ENCODE results near the gene INO80. TPM values are rescaled to one million over a fixed set of nuclear protein-coding genes. Genes with fewer than 3 reads are reported as not detected.

INO80 gene
- total RNA-seq, 1 donor from 2014 or later, result 20.9 TPM

DNA sequence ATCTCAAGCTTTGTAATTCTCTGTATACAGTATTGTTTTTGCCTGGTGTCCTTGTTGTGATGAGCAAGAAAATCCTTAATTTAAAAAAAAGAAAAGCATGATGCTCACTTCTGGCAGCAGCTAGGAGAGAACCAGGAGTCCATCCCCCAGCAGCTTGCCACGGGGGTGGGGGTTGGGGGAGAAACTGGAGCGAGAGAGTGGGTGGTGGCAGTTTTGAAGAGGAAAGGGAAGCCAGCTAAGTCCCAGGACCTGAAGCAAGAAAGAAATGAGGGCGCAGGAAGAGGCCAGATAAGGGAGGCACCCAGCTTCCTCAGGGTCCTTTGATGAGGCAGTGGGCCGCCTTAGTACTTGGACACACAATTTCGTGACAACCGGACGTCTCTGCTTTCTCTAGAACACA, 139.3 kb downstream of the INO80 start:
- DNase-seq (ENCODE audit: extremely low spot score, unreplicated experiment), result no peak
- H3K27ac Mint-ChIP-seq (ENCODE audit: unreplicated experiment), result peak overlapping the region; percentile 60
- H3K4me1 Mint-ChIP-seq (ENCODE audit: unreplicated experiment), result peaks cover 15% of the 10 kb centered on the region

DNA sequence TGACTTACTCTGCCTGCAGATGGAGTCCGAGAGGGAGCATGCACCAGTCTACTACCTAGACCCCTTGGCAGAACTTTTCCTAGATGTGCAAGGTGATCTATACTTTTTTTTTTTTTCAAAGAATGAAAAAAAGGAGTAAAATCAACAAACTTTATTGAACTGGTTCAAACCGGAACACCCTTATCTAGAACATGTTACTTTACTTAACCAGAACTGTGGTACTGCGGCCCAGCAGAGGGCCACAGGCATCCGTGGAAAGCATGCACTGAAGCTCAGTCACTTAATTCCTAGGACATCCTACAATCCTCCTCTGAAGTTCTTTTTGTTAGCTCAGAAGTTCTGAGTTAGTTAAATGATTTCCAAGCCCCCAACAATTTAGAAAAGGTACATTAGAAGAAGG, 141.2 kb downstream of the INO80 start:
- no peak for DNase-seq (ENCODE audit: extremely low spot score, unreplicated experiment)
- Mint-ChIP-seq H3K27ac (ENCODE audit: unreplicated experiment) (no peak overlapping the region), H3K4me3 (ENCODE audit: unreplicated experiment) (no peak overlapping the region), H3K9me3 (ENCODE audit: unreplicated experiment) (no peaks in the 10 kb centered on the region), H3K27me3 (ENCODE audit: unreplicated experiment) (no peaks in the 10 kb centered on the region), H3K4me1 (ENCODE audit: unreplicated experiment) (peaks cover 15% of the 10 kb centered on the region), H3K36me3 (ENCODE audit: unreplicated experiment) (peaks cover 19% of the 10 kb centered on the region)
- TF ChIP-seq, protein P1, sequence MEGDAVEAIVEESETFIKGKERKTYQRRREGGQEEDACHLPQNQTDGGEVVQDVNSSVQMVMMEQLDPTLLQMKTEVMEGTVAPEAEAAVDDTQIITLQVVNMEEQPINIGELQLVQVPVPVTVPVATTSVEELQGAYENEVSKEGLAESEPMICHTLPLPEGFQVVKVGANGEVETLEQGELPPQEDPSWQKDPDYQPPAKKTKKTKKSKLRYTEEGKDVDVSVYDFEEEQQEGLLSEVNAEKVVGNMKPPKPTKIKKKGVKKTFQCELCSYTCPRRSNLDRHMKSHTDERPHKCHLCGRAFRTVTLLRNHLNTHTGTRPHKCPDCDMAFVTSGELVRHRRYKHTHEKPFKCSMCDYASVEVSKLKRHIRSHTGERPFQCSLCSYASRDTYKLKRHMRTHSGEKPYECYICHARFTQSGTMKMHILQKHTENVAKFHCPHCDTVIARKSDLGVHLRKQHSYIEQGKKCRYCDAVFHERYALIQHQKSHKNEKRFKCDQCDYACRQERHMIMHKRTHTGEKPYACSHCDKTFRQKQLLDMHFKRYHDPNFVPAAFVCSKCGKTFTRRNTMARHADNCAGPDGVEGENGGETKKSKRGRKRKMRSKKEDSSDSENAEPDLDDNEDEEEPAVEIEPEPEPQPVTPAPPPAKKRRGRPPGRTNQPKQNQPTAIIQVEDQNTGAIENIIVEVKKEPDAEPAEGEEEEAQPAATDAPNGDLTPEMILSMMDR (IDR thresholded peaks at IDR 0.05), result no peak

More for the DNA sequence above, 139.3 kb downstream of the INO80 start:
- H3K9me3 Mint-ChIP-seq (ENCODE audit: unreplicated experiment), result no peaks in the 10 kb centered on the region
- TF ChIP-seq, protein P1 (IDR thresholded peaks at IDR 0.05), result no peak
- H3K27me3 Mint-ChIP-seq (ENCODE audit: unreplicated experiment), result no peaks in the 10 kb centered on the region
- H3K4me3 Mint-ChIP-seq (ENCODE audit: unreplicated experiment), result no peak overlapping the region
- H3K36me3 Mint-ChIP-seq (ENCODE audit: unreplicated experiment), result peaks cover 37% of the 10 kb centered on the region

DNA sequence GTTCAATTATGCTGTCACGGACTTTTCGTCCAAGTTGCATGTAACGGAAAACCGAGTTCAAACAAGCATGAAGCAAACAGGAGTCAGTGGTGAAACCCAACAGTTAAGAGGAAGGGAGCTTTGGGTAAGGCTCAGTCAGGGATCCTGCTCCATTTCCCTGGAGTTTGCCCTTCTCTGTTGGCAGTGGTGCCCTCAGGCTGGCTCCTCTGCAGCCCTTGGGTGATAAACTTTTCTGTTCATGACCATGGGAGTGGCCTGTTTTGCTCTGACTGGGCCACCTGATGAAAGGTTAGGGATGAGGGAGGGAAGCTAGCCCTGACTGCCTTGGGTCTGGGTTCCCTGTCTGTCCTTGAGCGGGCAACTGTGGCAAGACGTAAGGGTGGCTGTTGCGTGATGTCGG, 146.7 kb downstream of the INO80 start:
- H3K9me3 Mint-ChIP-seq (ENCODE audit: unreplicated experiment), result no peaks in the 10 kb centered on the region
- H3K36me3 Mint-ChIP-seq (ENCODE audit: unreplicated experiment), result no peaks in the 10 kb centered on the region
- TF ChIP-seq, protein P1 (IDR thresholded peaks at IDR 0.05), result no peak
- no peak overlapping the region for H3K27ac Mint-ChIP-seq (ENCODE audit: unreplicated experiment)
- no peaks in the 10 kb centered on the region for H3K27me3 Mint-ChIP-seq (ENCODE audit: unreplicated experiment)
- H3K4me1 Mint-ChIP-seq (ENCODE audit: unreplicated experiment), result peaks cover 8% of the 10 kb centered on the region
- no peak overlapping the region for H3K4me3 Mint-ChIP-seq (ENCODE audit: unreplicated experiment)
- DNase-seq (ENCODE audit: extremely low spot score, unreplicated experiment), result no peak

DNA sequence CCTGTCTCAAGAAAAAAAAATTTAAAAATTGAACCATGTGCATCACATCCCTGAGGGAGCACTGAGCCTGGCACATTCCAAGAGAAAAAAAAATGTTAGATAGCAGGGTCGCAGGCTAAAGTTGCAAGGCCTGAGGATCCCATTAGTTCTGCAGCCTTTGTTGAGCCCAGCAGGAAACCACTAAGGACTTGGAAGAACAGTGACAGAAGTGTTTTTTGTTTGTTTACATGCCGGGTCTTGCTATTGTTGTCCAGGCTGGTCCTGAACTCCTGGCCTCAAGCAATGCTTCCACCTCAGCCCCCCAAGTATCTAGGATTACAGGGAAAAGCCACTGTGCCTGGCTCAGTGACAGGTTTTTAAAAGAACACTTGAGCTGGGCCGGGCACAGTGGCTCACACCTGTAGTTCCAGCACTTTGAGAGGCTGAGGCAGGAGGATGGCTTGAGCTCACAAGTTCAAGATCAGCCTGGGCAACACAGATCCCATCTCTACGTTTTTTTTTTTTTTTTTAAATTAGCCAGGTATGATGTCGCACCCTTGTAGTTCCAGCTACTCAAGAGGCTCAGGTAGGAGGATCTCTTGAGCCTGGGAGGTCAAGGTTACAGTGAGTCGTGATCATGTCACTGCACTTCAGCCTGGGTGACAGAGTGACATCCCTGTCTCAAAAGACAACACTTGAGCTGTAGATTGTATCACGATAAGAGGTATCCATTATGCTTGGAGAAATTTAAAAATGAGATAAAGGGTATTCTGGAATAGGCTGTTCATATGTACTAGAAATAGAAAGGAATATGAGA, 147.6 kb downstream of the INO80 start:
- peaks cover 8% of the 10 kb centered on the region for H3K4me1 Mint-ChIP-seq (ENCODE audit: unreplicated experiment)
- H3K4me3 Mint-ChIP-seq (ENCODE audit: unreplicated experiment), result no peak overlapping the region
- H3K27ac Mint-ChIP-seq (ENCODE audit: unreplicated experiment), result no peak overlapping the region
- TF ChIP-seq, protein P1 (IDR thresholded peaks at IDR 0.05), result no peak
- DNase-seq (ENCODE audit: extremely low spot score, unreplicated experiment), result no peak
- no peaks in the 10 kb centered on the region for H3K9me3 Mint-ChIP-seq (ENCODE audit: unreplicated experiment)
- no peaks in the 10 kb centered on the region for H3K36me3 Mint-ChIP-seq (ENCODE audit: unreplicated experiment)
- H3K27me3 Mint-ChIP-seq (ENCODE audit: unreplicated experiment), result no peaks in the 10 kb centered on the region

DNA sequence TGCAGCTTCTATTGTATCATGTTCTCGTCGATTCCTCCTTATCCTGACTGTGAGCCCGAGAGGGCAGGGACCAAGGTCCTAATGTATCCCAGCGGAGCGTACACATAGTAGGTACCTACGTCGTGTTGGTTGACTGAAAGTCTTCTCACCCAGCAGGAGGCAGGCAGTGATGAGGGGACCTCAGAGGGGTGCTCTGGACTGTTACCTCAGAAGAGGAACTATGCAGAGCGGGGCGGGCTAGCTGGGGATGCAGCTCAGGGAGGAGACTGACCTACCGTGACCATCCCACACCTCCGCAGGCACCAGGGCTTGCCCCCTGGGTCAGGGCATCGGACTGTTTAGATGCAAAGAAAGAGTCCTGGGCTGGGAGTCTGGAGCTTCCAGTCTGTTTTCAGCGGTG, 151.4 kb downstream of the INO80 start:
- Mint-ChIP-seq H3K27ac (ENCODE audit: unreplicated experiment) (no peak overlapping the region), H3K4me3 (ENCODE audit: unreplicated experiment) (no peak overlapping the region), H3K9me3 (ENCODE audit: unreplicated experiment) (no peaks in the 10 kb centered on the region), H3K27me3 (ENCODE audit: unreplicated experiment) (no peaks in the 10 kb centered on the region), H3K36me3 (ENCODE audit: unreplicated experiment) (no peaks in the 10 kb centered on the region), H3K4me1 (ENCODE audit: unreplicated experiment) (peaks cover 20% of the 10 kb centered on the region)
- TF ChIP-seq, protein P1 (IDR thresholded peaks at IDR 0.05), result no peak
- DNase-seq (ENCODE audit: extremely low spot score, unreplicated experiment), result no peak

All from osteocyte (in vitro differentiated cells).